Measurements from ENCODE around the gene SIRT3.

The SIRT3 gene

DNA sequence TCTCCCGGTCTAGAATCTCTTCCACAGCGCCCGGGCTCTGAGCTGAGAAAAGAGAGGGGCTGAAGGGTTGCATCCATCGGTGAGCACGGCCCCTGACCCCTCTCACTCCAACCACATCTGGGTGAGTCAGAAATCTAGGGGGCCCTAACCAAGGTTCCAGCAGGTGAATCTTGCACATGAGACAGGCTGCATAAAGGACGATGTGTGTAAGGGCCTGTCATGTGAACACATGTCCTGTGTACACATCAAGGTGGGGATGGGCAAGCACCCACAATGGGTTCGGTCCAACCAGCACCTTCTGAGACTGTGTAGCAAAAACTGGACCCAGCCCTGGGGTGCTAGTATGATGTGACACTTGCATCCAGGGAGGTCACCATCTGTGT is 30.1 kb downstream of the SIRT3 start:
- ATAC-seq (replicated peaks) (no peak), DNase-seq (no peak)
- H3K4me3 Mint-ChIP-seq = peak overlapping the region; percentile 92 to 94
- peaks cover 54 to 56% of the 10 kb centered on the region in 2 donors for H3K4me1 Mint-ChIP-seq (ENCODE audit: low read depth in 2 of 2)
- peaks cover 51% of the 10 kb centered on the region for H3K36me3 Mint-ChIP-seq (ENCODE audit: insufficient read depth)
- peak overlapping the region; percentile 97 to 98 for H3K27ac Mint-ChIP-seq
- H3K9me3 Mint-ChIP-seq = no peaks in the 10 kb centered on the region
- no peaks in the 10 kb centered on the region for H3K27me3 Mint-ChIP-seq

DNA sequence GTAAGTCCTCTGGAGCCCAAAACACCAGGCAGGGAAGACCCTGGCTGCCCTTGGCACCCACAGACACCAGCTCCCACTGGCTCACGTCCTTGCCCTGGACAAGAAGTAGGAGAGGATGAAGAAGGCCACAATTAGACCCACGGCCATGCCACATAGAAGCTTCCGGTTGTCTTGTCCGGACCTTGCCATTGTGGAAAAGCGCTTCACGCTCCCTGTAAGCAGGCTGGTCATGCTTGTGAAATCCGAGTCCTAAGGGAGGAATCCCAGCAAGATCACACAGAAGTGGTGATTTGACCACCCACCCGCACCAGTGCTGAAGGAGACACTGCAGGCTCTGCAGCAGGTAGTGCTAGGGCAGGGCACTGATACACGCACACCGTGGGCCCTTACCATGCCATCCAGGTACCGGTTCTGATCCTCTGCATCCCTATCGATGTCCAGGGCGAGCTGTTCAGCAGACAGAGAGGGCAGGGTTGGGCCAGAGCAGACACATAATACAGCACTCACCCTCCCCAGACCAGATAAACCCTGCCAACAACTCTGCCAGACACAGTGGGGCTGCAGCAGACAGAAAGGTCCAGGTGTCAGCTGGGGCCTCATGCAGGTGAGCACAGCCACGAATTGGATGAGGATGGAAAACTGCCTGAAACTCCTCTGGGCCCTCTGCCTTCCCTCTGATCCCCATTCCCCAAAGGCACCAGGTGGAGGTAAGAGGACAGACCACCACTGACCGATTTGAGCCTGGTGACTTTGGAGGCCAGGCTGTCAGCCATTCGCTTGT is 30.7 kb downstream of the SIRT3 start:
- H3K36me3 Mint-ChIP-seq (ENCODE audit: insufficient read depth) = peaks cover 51% of the 10 kb centered on the region
- H3K9me3 Mint-ChIP-seq = no peaks in the 10 kb centered on the region
- no peak for ATAC-seq (replicated peaks)
- H3K27ac Mint-ChIP-seq = peak overlapping the region in 1 of 2 donors; percentile 97
- peaks cover 52 to 56% of the 10 kb centered on the region in 2 donors for H3K4me1 Mint-ChIP-seq (ENCODE audit: low read depth in 2 of 2)
- peak overlapping the region in 1 of 2 donors; percentile 92 for H3K4me3 Mint-ChIP-seq
- no peak for DNase-seq
- no peaks in the 10 kb centered on the region for H3K27me3 Mint-ChIP-seq

DNA sequence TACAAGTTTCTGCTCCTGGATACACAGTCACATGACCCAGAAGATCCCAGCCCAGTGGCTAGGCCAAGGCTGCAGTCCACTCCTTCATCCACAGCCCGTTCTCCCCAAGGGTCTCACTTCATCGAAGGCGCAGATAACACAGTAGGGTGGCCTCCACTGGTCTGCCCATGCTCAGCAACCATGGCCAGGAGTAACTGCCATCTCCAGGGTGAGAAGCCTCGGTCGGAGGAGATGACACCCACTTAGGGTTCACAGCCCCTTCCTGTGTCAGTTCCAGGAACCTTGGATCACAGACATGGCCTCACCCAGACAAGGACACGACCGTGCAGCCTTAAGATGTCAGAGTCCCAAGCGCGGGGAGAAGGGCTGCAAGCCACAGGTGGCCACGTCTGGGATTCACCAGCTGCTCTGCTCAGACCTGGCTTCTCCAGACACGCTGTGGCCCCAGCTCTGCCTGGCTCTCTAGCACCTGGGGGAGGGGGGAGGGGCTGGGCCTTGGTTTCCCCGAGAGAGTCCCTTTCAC is 31.5 kb downstream of the SIRT3 start:
- DNase-seq = no peak
- Mint-ChIP-seq H3K9me3 (no peaks in the 10 kb centered on the region), H3K27me3 (no peaks in the 10 kb centered on the region), H3K4me3 (peak overlapping the region in 1 of 2 donors; percentile 33), H3K36me3 (ENCODE audit: insufficient read depth) (peaks cover 45% of the 10 kb centered on the region), H3K4me1 (ENCODE audit: low read depth in 2 of 2) (peaks cover 47 to 49% of the 10 kb centered on the region in 2 donors), H3K27ac (no peak overlapping the region)
- no peak for ATAC-seq (replicated peaks)

DNA sequence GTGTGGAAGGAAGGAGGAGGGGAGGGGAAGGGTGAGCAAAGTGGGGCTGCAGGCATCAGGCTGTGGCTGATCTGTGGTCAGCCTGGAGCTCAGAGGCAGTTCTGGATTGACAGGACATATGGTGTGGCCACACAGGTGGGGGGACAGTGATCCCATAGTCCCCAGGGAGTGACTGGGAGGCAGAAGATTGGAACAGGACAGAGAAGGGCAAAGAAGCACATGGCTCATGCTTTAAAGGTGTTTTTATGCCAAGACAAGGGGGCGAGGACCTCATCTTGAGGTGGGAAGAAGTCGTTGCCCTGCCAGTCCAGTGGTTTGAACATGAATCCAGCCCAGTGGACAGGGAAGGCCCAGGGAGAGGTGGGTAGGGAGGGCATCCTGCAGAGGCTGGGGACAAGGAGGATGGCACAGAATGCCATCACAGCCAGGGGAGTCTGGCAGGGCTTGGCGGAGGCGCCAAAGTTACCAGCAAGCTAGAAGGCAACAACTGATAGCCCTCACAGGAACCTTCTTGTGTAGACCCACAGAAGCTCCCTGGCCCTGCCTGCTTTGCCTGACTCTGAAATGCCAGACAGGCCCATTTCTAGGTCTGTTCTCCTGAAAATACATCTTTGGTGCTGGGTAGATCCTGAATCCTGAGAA is 32.1 kb downstream of the SIRT3 start:
- ATAC-seq (replicated peaks) (no peak), DNase-seq (no peak)
- Mint-ChIP-seq H3K4me3 (no peak overlapping the region), H3K9me3 (no peaks in the 10 kb centered on the region), H3K27ac (peak overlapping the region in 1 of 2 donors; percentile 88), H3K27me3 (no peaks in the 10 kb centered on the region), H3K4me1 (ENCODE audit: low read depth in 2 of 2) (peaks cover 47 to 49% of the 10 kb centered on the region in 2 donors), H3K36me3 (ENCODE audit: insufficient read depth) (peaks cover 44% of the 10 kb centered on the region)

DNA sequence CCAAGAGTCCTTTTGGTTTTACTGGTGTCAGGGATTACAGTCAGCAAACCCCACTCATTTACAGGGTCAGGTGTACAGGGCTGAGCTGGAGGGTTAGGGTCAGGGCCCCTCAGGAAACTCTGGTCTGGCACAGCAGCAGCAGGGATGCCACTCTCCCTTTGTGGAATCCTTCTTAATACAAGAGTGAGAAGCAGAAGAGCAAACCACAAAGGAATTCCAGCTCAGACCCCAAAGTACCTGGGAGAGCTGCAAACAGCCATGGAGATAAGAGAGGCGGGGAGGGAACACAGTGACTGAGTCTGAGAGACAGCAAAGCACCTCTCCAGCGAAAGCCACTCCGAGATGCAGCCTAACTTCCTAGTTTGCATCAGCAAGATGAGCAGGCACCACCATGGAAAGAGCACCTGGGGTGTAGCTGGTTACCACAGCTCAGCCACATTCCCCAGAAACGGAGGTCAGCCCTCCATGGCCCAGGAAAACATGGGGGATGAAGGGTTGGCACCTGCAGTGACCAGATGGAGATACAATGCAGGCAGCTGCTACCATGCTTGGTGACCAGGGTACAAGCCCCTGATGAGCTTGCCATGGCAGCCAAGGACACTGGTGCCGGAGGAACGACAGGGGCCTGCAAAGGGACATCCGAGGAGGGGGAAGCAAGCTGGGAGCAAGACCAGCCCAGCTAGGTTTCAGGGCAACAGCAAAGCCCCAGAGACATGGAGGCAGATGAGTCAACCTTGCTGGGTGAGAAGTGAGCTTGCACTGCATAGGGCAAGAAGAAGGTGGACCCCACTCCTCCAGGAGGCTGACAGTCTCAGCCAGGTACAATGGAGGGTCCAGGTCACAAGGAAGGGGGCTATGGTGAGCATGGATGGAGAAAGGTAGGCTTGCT is 32.8 kb downstream of the SIRT3 start:
- Mint-ChIP-seq H3K36me3 (ENCODE audit: insufficient read depth) (peaks cover 38% of the 10 kb centered on the region), H3K4me3 (no peak overlapping the region), H3K4me1 (ENCODE audit: low read depth in 2 of 2) (peaks cover 46 to 48% of the 10 kb centered on the region in 2 donors), H3K9me3 (no peaks in the 10 kb centered on the region), H3K27ac (peak overlapping the region; percentile 47 to 88), H3K27me3 (no peaks in the 10 kb centered on the region)
- ATAC-seq (replicated peaks) (no peak), DNase-seq (no peak)

DNA sequence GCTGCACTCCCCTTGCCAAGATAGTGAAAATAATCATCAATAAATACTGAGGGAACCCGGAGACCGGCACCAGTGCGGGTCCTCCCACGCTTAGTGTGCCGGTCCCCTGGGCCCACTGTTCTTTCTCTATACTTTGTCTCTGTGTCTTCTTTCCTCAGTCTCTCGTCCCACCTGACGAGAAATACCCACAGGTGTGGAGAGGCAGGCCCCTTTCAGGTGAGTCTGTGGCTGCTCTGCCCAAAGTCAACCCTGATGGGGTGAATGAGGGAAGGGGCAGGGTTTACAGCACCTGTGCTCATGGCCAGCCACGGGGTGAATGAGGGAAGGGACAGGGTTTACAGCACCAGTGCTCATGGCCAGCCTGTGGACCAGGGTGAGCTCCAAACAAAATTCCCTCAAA is 33.7 kb downstream of the SIRT3 start:
- ATAC-seq (replicated peaks) (no peak), DNase-seq (no peak)
- Mint-ChIP-seq H3K4me1 (ENCODE audit: low read depth in 2 of 2) (peaks cover 38 to 42% of the 10 kb centered on the region in 2 donors), H3K36me3 (ENCODE audit: insufficient read depth) (peaks cover 33% of the 10 kb centered on the region), H3K4me3 (no peak overlapping the region), H3K27ac (peak overlapping the region; percentile 47 to 88), H3K9me3 (no peaks in the 10 kb centered on the region), H3K27me3 (no peaks in the 10 kb centered on the region)

DNA sequence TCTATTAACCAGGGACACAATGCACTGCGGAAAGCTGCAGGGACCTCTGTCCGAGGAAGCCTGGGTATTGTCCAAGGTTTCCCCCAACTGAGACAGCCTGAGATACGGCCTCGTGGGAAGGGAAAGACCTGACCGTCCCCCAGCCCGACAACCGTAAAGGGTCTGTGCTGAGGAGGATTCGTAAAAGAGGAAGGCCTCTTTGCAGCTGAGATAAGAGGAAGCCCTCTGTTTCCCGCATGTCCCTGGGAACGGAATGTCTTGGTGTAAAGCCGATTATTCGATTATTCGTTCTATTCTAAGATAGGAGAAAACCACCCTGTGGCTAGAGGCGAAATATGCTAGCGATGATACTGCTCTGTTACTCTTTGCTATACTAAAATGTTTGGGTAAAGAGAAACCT is 34.2 kb downstream of the SIRT3 start:
- Mint-ChIP-seq H3K27me3 (no peaks in the 10 kb centered on the region), H3K4me1 (ENCODE audit: low read depth in 2 of 2) (peaks cover 34 to 38% of the 10 kb centered on the region in 2 donors), H3K27ac (peak overlapping the region; percentile 47 to 88), H3K9me3 (no peaks in the 10 kb centered on the region), H3K4me3 (no peak overlapping the region), H3K36me3 (ENCODE audit: insufficient read depth) (peaks cover 28% of the 10 kb centered on the region)
- no peak for ATAC-seq (replicated peaks)
- DNase-seq = no peak

DNA sequence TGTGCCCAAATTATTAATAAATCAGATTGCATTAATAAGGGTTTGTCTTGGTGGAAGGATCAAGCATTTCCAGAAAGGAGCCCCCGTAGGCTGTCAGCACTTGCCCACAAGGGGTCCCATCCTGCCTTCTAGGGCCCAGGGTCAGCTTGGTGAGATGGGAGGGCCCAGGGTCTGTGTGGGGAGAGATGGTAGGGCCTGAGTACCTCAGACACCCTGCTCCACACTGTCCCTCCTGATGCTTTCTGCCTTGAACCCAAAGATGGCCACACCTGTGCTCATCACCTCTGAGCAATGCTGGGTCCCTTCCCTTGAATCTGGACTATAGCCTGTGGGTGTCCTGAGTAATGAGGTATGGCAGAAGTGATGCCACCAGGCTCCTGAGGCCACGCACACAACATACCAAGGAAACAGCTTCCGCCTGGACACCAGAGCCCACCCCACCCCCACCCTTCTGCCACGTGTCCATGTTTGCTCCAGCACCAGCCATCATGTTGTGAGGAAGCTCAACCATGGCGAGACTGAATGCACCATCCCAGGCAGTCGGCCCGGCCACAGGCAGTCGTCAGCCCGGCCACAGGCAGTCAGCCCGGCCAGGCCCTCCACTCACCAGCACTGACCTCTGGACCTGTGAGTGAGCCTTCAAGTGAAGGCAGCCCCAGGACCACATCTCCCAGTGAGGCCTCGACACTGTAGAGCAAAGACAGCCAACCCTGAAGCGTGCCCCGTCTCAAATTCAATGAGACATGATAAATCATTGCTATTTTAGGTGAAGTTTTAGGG is 35.7 kb downstream of the SIRT3 start:
- H3K36me3 Mint-ChIP-seq (ENCODE audit: insufficient read depth) = peaks cover 15% of the 10 kb centered on the region
- ATAC-seq (replicated peaks) (no peak), DNase-seq (no peak)
- peak overlapping the region in 1 of 2 donors; percentile 29 for H3K27ac Mint-ChIP-seq
- H3K9me3 Mint-ChIP-seq = no peaks in the 10 kb centered on the region
- no peak overlapping the region for H3K4me3 Mint-ChIP-seq
- H3K4me1 Mint-ChIP-seq (ENCODE audit: low read depth in 2 of 2) = peaks cover 22 to 25% of the 10 kb centered on the region in 2 donors
- H3K27me3 Mint-ChIP-seq = no peaks in the 10 kb centered on the region

DNA sequence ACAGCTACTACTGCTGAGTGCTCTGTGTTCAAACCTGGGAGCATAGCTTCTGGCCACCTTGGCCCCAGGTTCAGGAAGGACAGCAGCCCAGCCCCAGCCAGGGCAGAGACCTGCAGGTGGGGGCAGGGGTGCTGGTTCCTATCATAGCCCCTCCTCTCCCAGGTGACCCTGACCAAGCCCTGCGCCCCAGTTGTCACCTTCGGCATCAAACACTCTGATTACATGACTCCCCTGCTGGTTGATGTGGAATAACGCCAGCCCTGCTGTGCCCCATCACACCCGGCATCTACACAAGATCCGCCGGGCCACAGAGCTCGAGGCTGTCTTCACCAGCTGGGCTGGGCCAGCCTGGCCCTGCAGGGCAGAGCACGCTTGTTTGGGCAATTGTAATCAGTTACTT is 36.4 kb downstream of the SIRT3 start:
- Mint-ChIP-seq H3K9me3 (no peaks in the 10 kb centered on the region), H3K4me3 (no peak overlapping the region), H3K27ac (peak overlapping the region in 1 of 2 donors; percentile 29), H3K36me3 (ENCODE audit: insufficient read depth) (peaks cover 10% of the 10 kb centered on the region), H3K4me1 (ENCODE audit: low read depth in 2 of 2) (peaks cover 22 to 23% of the 10 kb centered on the region in 2 donors), H3K27me3 (no peaks in the 10 kb centered on the region)
- ATAC-seq (replicated peaks) = no peak
- no peak for DNase-seq

DNA sequence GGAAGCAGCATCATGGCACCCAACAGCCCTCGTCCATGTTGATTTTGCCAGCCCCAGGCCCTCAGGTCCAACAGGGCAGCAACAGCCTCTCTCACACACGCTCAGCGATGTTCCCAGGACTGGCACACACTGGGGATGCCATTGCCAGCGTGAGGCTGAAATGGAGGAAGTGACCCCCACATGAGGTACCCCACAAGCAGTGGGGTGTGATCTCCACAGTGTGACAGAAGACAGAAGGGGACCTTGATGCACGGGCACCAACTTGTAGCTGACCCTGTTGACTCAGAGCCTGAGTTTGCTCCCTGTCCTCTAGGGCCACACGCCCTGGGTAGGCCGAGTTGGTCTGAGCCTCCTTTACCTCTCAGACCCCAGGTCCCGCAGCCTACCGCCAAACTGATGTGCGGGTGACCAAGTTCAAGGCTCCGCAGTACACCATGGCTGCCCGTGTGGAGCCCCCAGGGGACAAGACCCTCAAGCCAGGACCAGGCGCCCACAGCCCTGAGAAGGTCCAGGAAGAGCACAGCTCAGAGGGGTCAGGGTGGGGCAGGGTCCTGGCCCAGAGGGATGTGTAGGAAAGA is 37.0 kb downstream of the SIRT3 start:
- Mint-ChIP-seq H3K27ac (peak overlapping the region in 1 of 2 donors; percentile 48), H3K4me3 (no peak overlapping the region), H3K9me3 (no peaks in the 10 kb centered on the region), H3K36me3 (ENCODE audit: insufficient read depth) (peaks cover 10% of the 10 kb centered on the region), H3K4me1 (ENCODE audit: low read depth in 2 of 2) (peaks cover 19 to 22% of the 10 kb centered on the region in 2 donors), H3K27me3 (no peaks in the 10 kb centered on the region)
- ATAC-seq (replicated peaks) (no peak), DNase-seq (no peak)

DNA sequence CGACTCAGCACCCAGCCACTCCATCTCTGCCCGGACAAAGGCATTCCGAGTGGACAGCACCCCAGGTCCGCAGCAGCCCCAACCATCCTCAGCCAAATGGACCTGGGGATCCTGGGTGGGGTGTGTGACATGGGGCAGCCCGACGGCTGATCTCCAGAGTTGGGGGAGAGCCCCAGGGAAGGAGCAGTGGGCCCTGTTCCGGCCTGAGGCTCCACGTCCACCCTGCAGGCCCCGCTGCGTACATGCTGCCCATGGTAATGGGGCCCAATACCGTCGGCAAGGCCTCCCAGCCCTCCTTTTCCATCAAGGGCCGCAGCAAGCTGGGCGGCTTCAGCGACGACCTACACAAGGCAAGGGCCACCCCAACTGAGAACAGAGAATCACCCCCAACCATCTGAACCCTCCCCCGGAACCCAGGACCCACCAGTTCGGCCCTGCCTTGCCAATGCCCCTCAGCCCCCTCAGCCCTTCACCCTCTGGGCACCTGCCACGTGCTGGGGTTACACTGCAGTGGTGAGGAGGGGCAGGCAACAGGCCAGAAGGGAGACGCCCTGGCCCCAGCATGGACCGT is 37.8 kb downstream of the SIRT3 start:
- Mint-ChIP-seq H3K4me3 (no peak overlapping the region), H3K4me1 (ENCODE audit: low read depth in 2 of 2) (peaks cover 11 to 16% of the 10 kb centered on the region in 2 donors), H3K27ac (peak overlapping the region; percentile 48 to 83), H3K27me3 (no peaks in the 10 kb centered on the region), H3K36me3 (ENCODE audit: insufficient read depth) (peaks cover 10% of the 10 kb centered on the region), H3K9me3 (no peaks in the 10 kb centered on the region)
- DNase-seq (no peak), ATAC-seq (replicated peaks) (no peak)

DNA sequence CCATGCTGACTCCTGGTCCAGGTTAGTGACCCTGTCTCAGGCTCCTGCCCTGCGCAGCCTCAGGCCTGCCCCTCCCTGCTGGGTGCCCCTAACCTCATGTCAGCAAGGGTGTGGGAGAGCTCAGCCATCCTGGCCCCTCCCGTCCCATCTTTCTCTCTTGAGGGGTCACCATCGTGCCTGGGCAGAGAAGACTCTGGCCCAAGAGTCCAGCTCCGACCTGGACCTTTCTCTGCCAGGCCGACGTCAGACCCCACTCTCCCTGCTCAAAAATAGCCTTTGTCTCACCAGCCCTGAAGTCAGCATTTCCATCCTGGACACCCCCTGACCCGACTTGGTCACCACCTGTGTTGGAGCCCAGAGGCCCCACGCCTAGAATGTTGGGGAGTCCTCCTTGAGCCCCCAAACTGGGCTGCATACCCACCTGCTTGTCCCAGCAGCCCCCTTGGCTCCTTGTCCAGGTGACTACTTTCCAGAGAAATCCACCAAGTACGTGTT is 38.4 kb downstream of the SIRT3 start:
- Mint-ChIP-seq H3K4me3 (no peak overlapping the region), H3K27me3 (no peaks in the 10 kb centered on the region), H3K27ac (peak overlapping the region in 1 of 2 donors; percentile 83), H3K4me1 (ENCODE audit: low read depth in 2 of 2) (peaks cover 6 to 10% of the 10 kb centered on the region in 2 donors), H3K36me3 (ENCODE audit: insufficient read depth) (peaks cover 8% of the 10 kb centered on the region), H3K9me3 (no peaks in the 10 kb centered on the region)
- ATAC-seq (replicated peaks) = no peak
- no peak for DNase-seq
